ENCODE results near the gene ZNF592. TPM values are rescaled to one million over a fixed set of nuclear protein-coding genes. Genes with fewer than 3 reads are reported as not detected.
"Not testable (repeated sequence)": the region's sequence is repeated elsewhere in the genome, so short reads cannot be mapped to it uniquely, and the experiment has no call there.

ZNF592 gene, protein sequence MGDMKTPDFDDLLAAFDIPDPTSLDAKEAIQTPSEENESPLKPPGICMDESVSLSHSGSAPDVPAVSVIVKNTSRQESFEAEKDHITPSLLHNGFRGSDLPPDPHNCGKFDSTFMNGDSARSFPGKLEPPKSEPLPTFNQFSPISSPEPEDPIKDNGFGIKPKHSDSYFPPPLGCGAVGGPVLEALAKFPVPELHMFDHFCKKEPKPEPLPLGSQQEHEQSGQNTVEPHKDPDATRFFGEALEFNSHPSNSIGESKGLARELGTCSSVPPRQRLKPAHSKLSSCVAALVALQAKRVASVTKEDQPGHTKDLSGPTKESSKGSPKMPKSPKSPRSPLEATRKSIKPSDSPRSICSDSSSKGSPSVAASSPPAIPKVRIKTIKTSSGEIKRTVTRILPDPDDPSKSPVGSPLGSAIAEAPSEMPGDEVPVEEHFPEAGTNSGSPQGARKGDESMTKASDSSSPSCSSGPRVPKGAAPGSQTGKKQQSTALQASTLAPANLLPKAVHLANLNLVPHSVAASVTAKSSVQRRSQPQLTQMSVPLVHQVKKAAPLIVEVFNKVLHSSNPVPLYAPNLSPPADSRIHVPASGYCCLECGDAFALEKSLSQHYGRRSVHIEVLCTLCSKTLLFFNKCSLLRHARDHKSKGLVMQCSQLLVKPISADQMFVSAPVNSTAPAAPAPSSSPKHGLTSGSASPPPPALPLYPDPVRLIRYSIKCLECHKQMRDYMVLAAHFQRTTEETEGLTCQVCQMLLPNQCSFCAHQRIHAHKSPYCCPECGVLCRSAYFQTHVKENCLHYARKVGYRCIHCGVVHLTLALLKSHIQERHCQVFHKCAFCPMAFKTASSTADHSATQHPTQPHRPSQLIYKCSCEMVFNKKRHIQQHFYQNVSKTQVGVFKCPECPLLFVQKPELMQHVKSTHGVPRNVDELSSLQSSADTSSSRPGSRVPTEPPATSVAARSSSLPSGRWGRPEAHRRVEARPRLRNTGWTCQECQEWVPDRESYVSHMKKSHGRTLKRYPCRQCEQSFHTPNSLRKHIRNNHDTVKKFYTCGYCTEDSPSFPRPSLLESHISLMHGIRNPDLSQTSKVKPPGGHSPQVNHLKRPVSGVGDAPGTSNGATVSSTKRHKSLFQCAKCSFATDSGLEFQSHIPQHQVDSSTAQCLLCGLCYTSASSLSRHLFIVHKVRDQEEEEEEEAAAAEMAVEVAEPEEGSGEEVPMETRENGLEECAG (N-terminal part only)
- total RNA-seq: 30.1 TPM
- long read RNA-seq, full-length matches to known transcripts: 3 of 31 reads
- long read RNA-seq, partial matches to known transcripts: 21 of 31 reads
- long read RNA-seq, other reads (novel, unspliced or antisense): 7 of 31 reads

DNA sequence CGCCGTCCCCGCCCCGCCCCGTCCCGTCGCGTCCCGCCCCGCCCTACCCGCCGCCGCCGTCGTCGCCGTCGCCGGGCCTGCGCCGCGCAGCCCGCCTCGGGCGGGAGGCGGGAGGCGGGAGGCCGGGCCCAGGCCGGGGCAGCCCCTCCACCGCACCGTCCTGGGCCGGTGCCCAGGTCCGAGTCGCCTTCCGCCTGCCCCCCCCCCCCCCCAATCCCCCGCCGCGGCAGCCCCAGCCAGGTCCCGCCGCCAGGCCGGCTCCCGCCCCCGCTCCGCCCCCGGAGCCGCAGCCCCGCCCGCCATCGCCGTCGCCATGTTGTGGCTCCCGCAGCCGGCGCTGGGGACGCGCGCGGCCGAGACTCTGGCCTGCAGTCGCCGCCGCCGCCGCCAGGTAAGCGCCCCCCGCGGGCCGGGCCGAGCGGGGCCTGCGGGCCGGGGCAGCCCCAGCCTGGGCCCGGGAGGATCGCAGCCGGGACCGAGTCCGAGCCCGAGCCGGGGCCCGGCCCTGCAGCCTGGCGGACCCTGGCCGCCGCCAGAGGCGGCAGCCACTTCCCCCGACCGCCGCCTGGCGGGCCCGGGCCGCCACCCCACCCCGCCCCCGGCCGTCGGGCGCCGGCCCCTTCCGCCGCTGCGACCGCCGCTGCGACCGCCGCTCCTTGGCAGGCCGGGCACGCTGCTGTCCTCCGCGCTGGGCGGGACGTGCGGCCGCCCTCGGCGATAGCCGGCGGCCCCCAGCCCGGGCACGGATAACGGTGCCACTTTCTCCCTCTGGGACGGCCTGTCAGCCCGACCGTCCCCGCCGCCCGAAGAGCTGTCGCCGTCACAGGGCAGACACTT is at the start of gene ZNF592:
Gene ZNF592 (plus strand): TSS at position 319 of the 837 bp plus-strand sequence. CDS start 34,084 bp downstream, outside the sequence.
- peak; percentile 96 for DNase-seq (ENCODE audit: low spot score)

- DNase-seq (ENCODE audit: low spot score): no peak
Measured at GRCh38 chr15:84699538-84700191, 48.7 kb upstream of the ZNF592 start.

GRCh38 chr15:84702961-84703482 is 45.4 kb upstream of the ZNF592 start:
- no peak for DNase-seq (ENCODE audit: low spot score)

DNA sequence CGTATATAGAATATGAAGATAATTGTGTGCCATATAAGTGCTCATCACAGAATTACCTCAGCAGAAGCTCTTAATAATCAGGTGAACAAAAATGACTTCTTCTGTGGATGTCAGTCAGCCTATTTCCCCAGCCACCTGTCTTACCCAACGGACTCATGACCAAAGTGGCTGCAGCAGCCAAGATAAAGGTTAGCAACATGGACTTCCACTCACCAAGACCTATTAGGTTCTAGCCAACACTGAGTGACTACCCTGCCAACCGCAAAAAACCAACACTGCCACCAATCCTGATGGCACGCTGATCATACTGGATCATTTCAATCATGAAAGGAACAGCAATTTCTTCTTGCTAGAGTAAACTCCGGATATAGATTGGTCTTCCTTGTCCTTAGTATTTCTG is 44.6 kb upstream of the ZNF592 start:
- no peak for DNase-seq (ENCODE audit: low spot score)

DNA sequence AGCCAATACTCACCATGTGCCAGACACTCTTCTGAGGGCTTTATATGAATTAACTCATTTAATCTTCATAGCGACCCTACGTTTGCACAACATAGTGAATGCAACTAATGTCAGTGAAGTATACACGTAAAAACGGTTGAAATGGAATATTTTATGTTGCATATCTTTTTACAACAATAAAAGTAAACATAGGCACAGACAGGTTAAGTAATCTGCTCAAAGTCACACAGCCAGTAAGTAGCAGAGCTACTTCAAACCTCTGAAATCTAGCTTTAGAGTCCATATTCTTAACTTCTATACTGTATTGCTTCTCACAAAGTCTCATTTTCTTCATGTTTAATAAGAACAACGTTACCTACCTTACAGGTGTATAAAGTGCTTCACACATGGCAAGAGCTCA is 34.0 kb upstream of the ZNF592 start:
- DNase-seq (ENCODE audit: low spot score): no peak

GRCh38 chr15:84714821-84715220 is 33.6 kb upstream of the ZNF592 start:
- no peak for DNase-seq (ENCODE audit: low spot score)

DNA sequence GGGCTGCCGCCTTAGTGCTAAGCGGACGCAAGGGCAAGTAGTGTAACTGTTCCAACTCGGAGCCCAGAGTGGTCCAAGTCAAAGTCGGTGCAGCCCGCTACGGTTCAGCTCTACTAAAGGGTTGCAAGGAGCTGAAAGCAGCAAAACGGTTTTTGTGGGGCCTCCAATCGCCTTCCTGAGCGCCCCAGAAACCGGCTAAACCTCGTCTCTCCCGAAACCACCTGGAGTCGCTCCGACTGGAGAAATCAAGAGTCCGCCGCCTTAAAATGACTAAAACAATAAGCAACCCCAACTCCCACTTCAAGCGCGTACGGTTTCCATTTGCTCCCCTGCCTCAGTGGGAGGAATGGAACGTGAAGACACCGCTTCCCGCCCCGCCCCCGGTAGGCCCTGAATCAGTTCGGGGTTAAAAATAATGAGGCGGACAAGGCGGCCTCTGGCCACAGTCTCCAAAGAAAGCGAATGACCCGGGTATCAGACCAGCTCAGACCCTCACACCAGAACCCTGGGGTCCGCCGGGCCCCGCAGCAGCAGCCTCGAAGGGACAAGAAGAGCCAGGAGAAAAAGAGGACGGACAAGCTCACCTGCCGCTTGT is 32.9 kb upstream of the ZNF592 start:
- DNase-seq (ENCODE audit: low spot score): no peak

- peak; percentile 98 for DNase-seq (ENCODE audit: low spot score)
Measured at GRCh38 chr15:84716036-84716732, 32.2 kb upstream of the ZNF592 start, which contains the start of gene SEC11A. Gene SEC11A (minus strand): TSS chr15:84716139. CDS start chr15:84716075, 64 bp downstream.

DNA sequence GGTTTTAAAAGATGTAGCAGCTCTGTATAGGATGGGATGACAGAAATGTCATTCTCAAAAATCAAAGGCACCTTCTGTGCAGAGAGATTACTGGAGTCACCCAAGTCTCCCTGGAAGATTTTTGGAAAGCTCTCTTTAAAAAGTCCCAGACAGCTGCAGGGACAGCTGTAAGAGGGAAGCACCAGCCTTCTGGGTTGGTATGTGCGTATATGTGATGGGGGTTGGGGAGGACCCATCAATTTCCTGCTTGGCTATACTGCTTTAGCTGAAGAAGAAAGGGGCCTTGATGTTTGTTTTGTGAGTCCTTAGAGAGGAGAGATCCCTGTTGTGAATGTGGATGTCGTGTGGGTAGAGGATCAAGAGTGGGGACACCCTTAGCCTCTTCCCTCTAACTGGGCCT is 27.0 kb upstream of the ZNF592 start:
- DNase-seq (ENCODE audit: low spot score): no peak

DNA sequence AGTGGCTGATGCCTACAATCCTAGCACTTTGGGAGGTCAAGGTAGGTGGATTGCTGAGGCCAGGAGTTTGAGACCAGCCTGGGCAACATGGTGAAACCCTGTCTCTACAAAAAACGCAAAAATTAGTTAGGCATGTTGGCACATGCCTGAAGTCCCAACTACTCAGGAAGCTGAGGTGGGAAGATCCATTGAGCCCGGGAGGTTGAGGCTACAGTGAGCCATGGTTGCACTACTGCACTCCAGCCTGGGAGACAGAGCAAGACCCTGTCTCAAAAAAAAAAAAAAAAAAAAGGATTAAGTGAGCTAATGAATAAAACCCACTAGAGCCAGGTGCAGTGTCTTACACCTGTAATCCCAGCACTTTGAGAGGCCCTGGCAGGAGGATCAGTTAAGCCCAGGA is 25.8 kb upstream of the ZNF592 start:
- DNase-seq (ENCODE audit: low spot score): no peak

DNA sequence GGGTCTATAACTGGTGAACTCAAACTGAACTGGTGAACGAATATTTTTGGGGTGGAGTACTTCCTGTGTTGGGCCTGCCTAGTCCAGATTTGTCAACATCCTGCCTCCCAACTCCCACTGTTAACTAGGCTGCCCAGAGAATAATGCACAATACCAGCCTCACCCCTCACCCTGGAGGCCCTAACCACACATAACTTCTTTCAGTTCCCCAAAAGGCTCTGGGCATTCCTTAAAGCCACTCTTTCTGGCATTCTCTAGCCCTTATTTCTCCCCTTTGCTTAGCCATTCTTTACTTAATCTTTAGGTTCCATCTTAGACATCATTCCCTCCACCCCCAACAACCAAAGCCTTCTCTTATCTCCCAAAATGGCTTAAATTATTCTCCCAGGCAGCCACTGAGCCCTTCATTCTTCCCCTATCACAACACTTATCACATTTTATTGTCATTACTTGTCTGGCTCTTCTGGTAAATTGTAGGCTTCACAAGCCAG is 23.3 kb upstream of the ZNF592 start:
- DNase-seq (ENCODE audit: low spot score): no peak

DNA sequence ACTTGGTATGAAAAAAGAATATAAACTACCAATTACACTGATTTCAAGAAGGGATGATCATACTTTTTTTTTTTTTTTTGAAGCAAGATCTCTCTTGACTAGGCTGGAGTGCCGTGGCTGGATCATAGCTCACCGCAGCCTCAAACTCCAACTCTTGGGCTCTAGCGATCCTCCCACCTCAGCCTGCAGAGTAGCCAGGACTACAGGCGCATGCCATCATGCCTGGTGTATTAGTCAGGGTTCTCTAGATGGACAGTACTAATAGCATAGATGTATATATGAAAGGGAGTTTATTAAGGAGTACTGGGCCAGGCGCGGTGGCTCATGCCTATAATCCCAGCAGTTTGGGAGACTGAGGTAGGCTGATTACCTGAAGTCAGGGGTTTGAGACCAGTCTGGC is 21.0 kb upstream of the ZNF592 start:
- no peak for DNase-seq (ENCODE audit: low spot score)

- no peak for DNase-seq (ENCODE audit: low spot score)
Measured at GRCh38 chr15:84731774-84732173, 16.6 kb upstream of the ZNF592 start.

GRCh38 chr15:84734794-84735479 is 13.5 kb upstream of the ZNF592 start:
- no peak for DNase-seq (ENCODE audit: low spot score)

DNA sequence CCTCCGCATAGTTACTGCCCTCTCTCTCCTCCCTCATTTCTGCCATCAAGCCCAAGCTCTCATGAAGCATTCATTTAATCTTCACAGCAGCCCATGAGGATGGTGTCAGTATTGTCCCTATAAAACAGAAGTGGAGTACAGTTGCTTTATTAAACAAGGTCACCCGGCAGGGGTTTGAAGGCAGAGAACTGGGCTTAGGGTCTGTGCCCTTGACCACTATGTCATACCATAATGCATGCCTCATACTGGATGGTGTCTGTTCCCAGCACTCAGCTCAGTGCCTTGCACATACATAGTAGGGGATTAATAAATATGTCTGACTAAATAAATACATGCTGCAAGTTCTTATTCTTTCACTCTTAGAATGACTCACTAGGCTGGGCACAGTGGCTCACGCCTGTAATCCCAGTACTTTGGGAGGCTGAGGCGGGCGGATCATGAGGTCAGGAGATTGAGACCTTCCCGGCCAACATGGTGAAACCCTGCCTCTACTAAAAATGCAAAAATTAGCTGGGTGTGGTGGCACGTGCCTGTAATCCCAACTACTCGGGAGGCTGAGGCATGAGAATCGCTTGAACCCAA is 12.8 kb upstream of the ZNF592 start:
- DNase-seq (ENCODE audit: low spot score): not testable (repeated sequence)

- no peak for DNase-seq (ENCODE audit: low spot score)
Measured at GRCh38 chr15:84736375-84736774, 12.0 kb upstream of the ZNF592 start.

- no peak for DNase-seq (ENCODE audit: low spot score)
Measured at GRCh38 chr15:84737005-84737404, 11.4 kb upstream of the ZNF592 start.
